Nucleus accumbens (tissue), 56 donors: Measurements from ENCODE around the gene GRM2.
A peak's percentile ranks its signal among the peaks of the same experiment; 100 is the strongest.

ENCODE experiments used
- DNase-seq, 56 donors: peaks; one replicate each; lab custom pipeline; 2025; lab: John Stamatoyannopoulos, UW

Gene GRM2

DNA sequence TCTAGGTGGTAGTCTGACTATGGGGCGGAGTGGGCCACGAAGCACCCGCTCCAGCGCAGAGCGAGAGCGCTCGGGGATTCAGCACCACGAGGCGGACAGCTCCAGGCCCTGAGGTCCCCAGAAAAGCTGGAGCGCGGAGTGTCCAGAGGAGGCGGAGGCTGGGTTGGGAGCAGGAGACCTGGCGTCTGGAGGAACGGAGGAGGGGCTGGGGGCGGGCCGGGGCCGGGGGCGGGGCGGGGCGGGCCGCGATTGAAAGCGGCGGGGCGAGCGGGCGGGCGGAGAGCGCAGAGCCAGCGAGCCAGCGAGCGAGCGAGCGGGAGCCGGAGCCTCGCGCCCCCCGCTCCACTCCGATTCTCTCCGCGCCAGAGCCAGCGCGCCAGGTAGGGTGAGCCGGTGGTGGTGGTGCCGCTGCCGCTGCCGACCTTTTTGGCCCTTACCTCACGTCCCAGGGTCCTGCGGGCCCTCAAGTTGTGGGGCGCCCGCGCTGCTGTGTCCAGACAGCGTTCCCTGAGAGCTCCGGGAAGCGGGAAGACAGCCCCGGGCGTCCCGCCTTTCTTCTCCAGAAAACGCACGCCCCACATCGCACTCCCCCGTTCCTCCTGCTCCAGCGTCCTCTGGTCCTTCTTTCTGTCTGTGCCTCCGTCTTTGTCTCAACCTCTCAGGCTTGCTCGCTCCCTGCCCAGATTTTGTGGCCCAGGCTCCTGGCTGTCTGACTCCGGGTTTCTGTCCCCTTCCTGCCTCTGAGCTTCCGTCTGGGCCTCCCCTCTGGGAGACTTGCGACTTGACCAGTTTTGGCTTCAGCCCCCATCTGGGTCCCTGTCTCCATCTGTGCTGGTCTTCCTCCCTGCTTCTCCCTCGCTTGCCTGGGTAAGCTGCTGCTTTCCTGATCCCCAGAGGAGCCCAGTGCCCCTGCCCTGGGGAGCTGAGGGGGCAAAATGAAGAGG, at the start of gene GRM2:
Gene GRM2 (plus strand): TSS at position 281 of the 944 bp plus-strand sequence. CDS start 1,916 bp downstream, outside the sequence.
- peak in 34 of 56 donors; percentile 7 to 66 (median 32) for DNase-seq

- DNase-seq, result no peak
Observed at GRCh38 chr3:51657234-51657633, 49.6 kb upstream of the GRM2 start.

- no peak for DNase-seq
Observed at GRCh38 chr3:51659942-51660341, 46.9 kb upstream of the GRM2 start.

- DNase-seq, result no peak
Observed at GRCh38 chr3:51662456-51662855, 44.4 kb upstream of the GRM2 start.

GRCh38 chr3:51668756-51669155, 38.1 kb upstream of the GRM2 start:
- DNase-seq, result no peak

DNA sequence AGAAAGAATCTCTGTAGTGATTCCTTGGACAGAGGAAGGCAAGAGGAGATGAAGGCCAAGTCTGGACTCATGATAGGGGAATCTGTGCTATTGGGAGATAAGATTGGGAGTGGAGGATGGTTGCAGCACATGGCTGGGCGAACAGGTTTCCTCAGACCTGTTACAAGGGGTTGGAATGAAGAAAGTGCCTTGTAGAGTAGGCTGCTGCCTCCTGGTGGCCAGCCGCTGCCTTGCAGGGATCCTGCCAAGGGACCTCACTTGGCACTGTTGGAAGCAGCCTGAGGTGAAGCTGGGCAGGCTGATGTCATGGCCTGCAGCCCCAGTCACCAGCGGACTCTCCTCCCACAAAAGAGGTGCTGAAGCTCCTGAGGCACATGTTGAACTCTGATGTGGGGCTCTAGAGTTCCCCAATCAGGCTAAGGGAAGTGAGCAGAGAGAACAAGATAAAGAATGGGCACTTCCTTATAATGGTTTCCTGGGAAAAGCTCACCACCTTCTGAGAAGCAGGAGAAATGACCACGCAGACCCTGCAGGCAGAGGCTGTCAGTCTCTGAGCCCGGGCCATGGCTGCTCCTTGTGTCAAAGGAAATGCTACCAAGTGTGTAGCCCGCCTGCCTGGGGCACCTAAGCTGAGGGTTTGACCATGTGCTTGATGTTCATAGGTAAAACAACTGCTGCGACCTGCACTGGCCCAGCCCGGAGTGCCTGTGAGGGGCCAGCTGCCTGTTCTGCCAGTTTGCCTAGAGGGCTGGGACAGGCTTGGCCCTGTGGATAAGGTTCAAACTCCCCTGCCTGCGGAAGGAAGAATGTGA, 37.4 kb upstream of the GRM2 start:
- DNase-seq, result peak in 51 of 56 donors; percentile 8 to 88 (median 55)

DNA sequence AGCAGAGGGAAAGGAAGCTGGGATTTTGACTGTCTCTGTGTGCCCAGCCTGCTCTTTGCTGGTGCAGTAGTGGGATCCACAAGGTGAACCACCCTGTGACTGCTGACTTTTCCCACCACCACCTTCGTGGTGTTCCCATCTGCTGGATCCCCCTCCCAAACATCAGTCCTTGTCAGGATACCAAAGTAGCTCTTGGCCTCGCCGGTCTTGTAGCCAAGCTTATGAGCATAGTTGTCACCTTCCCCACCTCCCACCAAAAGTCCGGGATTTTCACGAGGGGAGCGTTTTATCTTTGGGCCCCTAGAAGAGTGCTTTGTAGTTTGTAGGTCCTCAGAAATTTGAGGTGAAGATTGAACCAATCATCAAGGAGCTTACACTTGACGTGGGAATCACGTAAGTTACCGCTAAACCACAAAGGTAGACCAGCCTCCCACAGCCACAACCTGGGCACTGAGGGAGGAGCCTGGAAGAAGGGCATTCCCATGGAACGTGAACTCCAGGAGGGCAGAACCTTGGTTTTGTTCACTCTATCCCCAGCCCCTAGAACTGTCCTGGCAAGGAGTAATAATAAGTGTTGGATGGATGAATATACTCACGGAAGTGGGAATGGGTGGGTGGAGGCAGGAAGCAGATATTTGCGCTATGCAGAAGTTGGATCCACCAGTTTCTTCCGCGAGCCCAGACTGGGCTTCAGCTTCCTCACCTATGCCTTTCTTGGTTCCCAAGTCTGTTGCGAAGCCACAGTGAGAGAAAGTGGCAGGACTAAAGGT, 36.6 kb upstream of the GRM2 start:
- peak in 1 of 56 donors; percentile 50 for DNase-seq

DNA sequence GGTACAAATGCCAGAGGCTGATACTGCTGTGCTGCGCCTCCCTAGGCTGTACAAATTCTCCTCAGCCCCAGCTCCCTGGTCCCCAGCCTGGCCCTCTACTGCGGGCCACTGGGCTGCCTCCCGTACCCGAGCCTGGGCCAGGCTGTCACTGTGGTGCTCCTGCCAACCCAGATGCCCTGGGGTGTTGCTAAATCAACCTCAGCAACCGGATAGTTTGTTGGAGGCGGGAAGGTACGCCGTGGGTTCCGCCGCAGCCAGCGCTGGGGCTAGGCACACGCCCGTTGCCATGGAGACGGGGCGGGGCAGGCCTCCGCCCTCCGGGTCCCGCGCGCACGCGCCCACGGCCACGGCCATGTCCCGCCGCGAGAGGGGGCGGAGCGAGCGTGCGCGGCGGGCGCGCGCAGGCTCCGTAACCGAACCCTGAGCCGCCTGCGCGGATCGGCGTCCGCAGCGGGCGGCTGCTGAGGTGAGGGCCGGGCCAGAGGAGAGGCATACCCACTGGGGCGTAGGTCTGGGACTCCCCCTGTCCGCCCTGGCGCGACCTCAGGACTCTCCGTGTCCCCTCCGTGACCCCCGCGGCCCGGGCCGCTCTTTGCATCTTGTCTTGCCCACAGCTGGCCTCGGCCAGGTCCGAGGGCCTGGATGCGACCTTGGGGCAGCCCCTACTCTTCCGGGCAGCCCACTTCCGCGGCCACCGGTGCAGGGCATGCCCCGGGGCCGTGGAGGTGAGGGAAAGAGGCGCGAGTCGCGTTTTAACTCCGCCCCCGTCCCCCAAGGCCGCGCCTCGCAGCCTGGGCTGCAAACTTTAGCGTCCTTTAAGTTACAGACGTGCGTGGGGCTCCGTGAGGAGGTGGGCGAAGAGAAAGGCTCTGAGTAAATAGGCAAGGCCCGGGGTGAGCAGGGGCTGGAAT, 35.8 kb upstream of the GRM2 start, which contains the start of gene TEX264:
Gene TEX264 (plus strand): TSS at position 430 of the 911 bp plus-strand sequence. CDS start 3,053 bp downstream, outside the sequence.
- peak in 54 of 56 donors; percentile 38 to 90 (median 74) for DNase-seq

DNA sequence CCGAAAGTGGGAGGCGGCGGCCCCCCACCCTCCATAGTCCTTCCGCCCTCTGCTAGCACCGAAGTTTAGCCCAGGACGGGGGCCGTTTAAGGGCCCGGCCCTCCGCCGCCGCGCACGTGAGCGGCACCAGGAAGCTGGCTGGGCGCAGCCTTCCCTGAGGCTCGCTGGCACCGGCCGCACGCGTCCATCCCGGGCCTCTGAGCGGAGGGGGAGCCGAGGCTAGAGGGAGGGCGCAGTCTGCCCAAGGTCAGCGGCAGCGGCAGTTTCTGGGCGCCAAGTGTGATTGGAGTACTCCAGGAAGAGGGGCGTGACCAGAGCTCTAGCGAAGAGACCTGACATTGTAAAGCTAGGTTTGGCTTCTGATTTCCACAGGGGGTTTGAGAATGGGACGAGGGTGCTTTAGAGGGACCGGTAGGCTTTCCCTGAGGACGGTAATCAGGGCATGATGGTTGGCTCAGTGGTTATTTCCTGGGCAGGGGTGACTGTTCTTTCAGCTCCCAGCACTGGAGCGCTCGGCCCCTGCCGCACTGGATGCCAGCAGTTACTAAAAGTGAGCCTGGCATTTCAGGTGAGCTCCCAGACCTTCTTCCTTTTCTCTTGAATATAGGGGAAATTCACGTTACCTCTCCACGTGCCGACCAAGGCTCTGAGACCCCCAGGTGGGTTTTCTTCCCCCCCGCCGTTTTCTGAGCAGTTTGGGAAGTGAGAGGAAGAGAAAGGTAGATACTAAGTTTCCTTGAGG, 35.0 kb upstream of the GRM2 start:
- DNase-seq, result peak in 29 of 56 donors; percentile 6 to 51 (median 26)

DNA sequence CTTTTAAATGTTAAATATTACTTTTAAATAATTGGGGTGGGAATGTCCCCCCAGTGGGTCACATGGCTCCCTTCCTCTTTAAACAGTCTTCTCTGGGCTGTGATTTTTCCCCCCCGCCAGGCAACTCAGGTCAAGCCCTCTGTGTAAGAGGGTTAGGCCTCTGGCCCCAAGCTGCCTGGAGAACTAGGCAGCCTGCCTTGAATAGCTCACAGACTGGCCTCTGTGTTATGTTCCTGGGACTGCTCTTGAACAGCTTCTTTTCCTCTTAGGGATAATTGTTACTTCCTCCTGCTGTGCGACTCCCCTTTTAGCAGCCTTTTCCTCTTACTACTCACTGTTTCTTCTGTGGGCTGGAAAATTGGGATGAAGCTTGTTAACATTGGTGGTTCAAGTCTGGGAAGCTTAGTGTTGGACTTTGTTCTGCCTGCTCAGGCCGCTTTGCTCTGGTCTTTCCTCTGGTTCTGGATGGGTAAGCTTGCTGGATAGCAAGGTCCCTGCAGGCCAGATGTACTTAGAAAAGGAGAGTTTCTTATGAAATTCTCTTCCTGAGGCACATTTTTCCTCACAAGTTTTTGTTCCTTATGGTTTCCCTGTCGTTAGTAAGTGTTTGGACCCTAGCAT, 33.6 kb upstream of the GRM2 start:
- DNase-seq, result no peak

DNA sequence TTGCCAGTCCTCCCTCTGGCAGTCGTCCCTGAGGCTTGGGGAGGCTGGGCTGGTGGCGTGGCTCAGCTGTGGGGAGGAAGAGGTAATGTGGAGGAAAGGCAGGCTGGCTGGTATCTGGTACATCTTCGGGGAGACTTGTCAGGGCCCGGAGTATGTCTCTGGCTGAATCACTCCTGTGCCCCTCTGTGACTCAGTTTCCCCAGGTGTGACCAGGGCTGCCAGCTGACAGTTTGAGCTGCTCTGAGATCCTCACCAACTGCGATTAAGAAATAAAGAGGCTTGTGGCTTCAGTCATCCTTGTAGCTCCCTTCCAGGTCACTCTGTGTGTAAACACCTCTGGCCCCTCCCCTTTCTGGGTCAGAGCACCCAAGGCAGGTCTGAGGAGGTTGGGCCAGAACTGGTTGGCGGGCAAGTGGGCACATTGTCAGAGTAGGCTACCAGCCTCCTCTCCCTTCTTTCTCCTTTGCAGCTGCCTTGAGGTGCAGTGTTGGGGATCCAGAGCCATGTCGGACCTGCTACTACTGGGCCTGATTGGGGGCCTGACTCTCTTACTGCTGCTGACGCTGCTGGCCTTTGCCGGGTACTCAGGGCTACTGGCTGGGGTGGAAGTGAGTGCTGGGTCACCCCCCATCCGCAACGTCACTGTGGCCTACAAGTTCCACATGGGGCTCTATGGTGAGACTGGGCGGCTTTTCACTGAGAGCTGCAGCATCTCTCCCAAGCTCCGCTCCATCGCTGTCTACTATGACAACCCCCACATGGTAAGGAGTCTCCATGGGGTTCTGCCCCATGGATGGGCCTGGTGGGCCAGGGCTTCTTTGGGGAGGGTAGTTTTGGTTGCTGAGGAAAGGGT, 32.8 kb upstream of the GRM2 start:
- DNase-seq, result no peak

- no peak for DNase-seq
Observed at GRCh38 chr3:51675201-51675611, 31.7 kb upstream of the GRM2 start.

DNA sequence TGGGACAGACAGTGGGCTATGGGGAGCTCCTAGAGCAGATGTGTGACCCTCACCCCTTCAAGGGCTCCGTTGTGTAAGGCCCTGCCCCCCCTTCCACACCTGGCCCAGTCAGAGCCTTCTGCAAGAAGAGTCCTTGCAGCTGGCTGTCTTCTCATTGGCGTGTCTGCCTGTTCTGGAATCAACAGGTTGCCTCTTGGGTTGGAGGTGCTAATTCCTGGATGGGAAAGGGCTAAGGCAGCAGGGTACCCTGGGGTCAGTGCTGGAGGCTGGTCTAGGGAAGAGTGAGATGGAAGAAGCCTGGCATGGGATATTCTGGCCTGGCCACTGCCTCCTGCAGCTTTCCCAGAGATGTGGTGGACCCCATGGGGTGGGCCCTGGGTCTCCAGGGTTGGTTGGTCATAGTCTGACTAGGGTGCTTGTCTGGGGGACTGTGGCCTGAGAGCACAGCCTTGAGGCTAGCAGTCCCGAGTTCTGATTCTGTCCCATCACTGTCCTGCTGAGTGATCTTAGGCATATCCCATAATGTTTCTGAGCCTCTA, 30.7 kb upstream of the GRM2 start:
- no peak for DNase-seq

DNA sequence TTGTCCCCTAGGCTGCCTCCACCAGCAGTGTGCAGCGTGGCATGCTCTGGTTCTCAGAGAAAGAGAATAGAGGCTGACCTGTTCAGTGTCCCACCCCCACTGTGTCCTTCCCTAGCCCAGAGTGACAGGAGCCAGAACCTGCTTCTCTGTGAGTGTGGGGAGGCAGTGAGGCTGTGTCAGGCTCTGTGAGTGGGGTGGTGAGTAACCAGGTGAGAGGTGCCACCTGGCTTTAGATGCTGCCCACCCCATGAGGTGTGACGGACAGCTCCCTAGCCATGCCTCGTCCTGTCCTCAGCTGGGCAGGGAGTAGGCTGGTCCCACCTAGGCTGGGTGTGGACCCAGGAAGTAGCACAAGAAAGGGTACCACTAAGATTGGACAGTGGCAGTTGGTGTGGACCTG, 29.5 kb upstream of the GRM2 start:
- DNase-seq, result no peak

DNA sequence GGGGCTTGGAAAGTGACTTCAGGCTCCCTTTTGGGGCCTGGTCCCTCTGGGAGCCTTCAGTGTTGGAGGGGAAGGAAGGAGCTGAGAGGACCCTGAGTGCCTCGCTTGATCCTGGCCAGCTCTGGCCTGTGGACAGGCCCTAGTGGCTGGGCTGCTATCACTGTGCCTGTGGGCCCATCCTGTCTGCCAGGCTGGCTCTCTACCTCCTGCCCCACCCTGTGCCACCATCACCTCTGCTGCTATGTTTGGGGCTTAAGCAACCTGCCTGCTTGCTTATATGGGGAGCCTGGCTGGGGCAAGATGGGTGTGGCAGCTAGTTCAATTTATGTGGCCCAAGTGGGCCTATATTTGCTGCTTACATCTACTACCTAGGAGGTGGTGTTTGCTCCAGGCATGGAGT, 28.7 kb upstream of the GRM2 start:
- DNase-seq, result no peak

GRCh38 chr3:51678641-51679040, 28.2 kb upstream of the GRM2 start:
- DNase-seq, result no peak

- no peak for DNase-seq
Observed at GRCh38 chr3:51679318-51679717, 27.6 kb upstream of the GRM2 start.
